Panc1 (cell line): ENCODE results near the gene MRE11.

ENCODE experiments used
- POLR2AphosphoS5 ChIP-seq: IDR thresholded peaks from 2 replicates; pipeline ENCODE4 v1.6.1; 2012; ENCODE audit warnings: mild to moderate bottlenecking, low read depth, low read length, moderate library complexity
- REST ChIP-seq, 2 experiments: IDR thresholded peaks; 2 replicates each; pipeline ENCODE4 v1.6.1; 2011 to 2012; ENCODE audit warnings: low read depth in 2 of 2, control low read depth in 1 of 2, low read length in 1 of 2, mild to moderate bottlenecking in 1 of 2, moderate library complexity in 1 of 2; ENCODE audit not compliant: insufficient read depth in 1 of 2
- SIN3A ChIP-seq: IDR thresholded peaks from 2 replicates; pipeline ENCODE4 v1.6.1; 2012; ENCODE audit warnings: low read depth, mild to moderate bottlenecking, low read length, moderate library complexity, borderline replicate concordance; ENCODE audit not compliant: insufficient read depth
- TCF7L2 ChIP-seq: IDR thresholded peaks from 2 replicates; pipeline ENCODE4 v1.6.1; 2011; ENCODE audit warnings: mild to moderate bottlenecking, low read depth, low read length, inconsistent platforms
- TF ChIP-seq, protein P1 (sequence below): fragments of 450-650 bp; IDR thresholded peaks from 2 replicates; pipeline ENCODE4 v1.5.1; 2017; ENCODE audit warnings: mild to moderate bottlenecking

DNA sequence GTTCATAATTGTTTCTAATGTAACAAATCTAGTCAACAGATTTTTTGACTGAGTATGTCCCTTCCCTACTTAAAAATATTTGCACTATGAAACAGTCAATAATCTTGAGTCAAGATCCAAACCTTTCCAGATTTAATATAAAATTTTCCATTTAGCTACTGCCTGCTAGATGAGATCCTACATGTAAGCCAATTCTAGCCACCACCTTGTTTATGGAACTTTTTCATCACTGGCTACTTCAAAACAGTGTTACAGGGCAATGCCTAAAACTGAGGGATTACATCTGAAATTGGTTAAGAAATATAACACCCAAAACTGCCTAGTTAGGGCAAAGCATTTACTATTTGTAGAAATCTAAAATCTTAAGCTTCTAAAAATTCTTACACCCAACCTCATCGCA lies 39.6 kb upstream of the MRE11 start:
- TF ChIP-seq, protein P1, sequence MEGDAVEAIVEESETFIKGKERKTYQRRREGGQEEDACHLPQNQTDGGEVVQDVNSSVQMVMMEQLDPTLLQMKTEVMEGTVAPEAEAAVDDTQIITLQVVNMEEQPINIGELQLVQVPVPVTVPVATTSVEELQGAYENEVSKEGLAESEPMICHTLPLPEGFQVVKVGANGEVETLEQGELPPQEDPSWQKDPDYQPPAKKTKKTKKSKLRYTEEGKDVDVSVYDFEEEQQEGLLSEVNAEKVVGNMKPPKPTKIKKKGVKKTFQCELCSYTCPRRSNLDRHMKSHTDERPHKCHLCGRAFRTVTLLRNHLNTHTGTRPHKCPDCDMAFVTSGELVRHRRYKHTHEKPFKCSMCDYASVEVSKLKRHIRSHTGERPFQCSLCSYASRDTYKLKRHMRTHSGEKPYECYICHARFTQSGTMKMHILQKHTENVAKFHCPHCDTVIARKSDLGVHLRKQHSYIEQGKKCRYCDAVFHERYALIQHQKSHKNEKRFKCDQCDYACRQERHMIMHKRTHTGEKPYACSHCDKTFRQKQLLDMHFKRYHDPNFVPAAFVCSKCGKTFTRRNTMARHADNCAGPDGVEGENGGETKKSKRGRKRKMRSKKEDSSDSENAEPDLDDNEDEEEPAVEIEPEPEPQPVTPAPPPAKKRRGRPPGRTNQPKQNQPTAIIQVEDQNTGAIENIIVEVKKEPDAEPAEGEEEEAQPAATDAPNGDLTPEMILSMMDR, result no peak
- TF ChIP-seq REST (IDR thresholded peaks at IDR 0.05; ENCODE audit: insufficient read depth in 1 of 2, low read depth in 2 of 2, low read length in 1 of 2) (no peak), SIN3A (no peak), POLR2AphosphoS5 (no peak), TCF7L2 (no peak)
